DND-41 (cell line): ENCODE results near the gene KCNJ11.

Experiments
- ATAC-seq: fragments of 200-7000 bp; cut with Tn5 transposase; 3 replicates; pipeline ENCODE4 v1.9.1; 2021; ENCODE audit warnings: low read depth; ENCODE audit not compliant: insufficient read depth
- DNase-seq: peaks from one replicate; pipeline ENCODE4 v3.0.0-alpha.2; 2020
- H2AFZ ChIP-seq: 2 replicates; pipeline ENCODE4 v1.6.0; 2012; ENCODE audit warnings: low read depth, low read length
- H3K27ac ChIP-seq: 2 replicates; pipeline ENCODE4 v1.5.1; 2012; ENCODE audit warnings: low read length, inconsistent platforms
- H3K27me3 ChIP-seq: fragments of 200-600 bp; sonication (generic); 2 replicates; pipeline ENCODE4 v1.6.0; 2012; ENCODE audit warnings: low read length, mild to moderate bottlenecking, inconsistent platforms; ENCODE audit not compliant: insufficient read depth, poor library complexity
- H3K36me3 ChIP-seq: 2 replicates; pipeline ENCODE4 v1.5.1; 2012; ENCODE audit warnings: low read length, inconsistent platforms; ENCODE audit not compliant: insufficient read depth
- H3K4me1 ChIP-seq: 2 replicates; pipeline ENCODE4 v1.5.1; 2012; ENCODE audit warnings: mild to moderate bottlenecking, low read length; ENCODE audit not compliant: insufficient read depth
- H3K4me2 ChIP-seq: 2 replicates; pipeline ENCODE4 v1.6.0; 2012; ENCODE audit warnings: mild to moderate bottlenecking, moderate library complexity, low read length, inconsistent platforms; ENCODE audit not compliant: insufficient read depth
- H3K4me3 ChIP-seq, 2 experiments: fragments of 200-600 bp in 1 of 2; shearing (Covaris generic) in 1 of 2; 2 replicates each; pipeline ENCODE4 v1.5.1; 2012 to 2016; ENCODE audit warnings: inconsistent platforms in 2 of 2, low read length in 2 of 2, mild to moderate bottlenecking in 2 of 2, low read depth in 1 of 2, moderate library complexity in 1 of 2
- H3K79me2 ChIP-seq: 2 replicates; pipeline ENCODE4 v1.6.0; 2012; ENCODE audit warnings: low read length, inconsistent platforms; ENCODE audit not compliant: insufficient read depth
- H3K9ac ChIP-seq: 2 replicates; pipeline ENCODE4 v1.6.0; 2012; ENCODE audit warnings: low read depth, mild to moderate bottlenecking, inconsistent platforms, low read length, moderate library complexity
- H3K9me3 ChIP-seq: 2 replicates; pipeline ENCODE4 v1.5.1; 2012; ENCODE audit warnings: low read length, moderate library complexity, mild to moderate bottlenecking, inconsistent platforms; ENCODE audit not compliant: insufficient read depth, severe bottlenecking
- H4K20me1 ChIP-seq: 2 replicates; pipeline ENCODE4 v1.6.0; 2012; ENCODE audit warnings: low read length; ENCODE audit not compliant: insufficient read depth
- CTCF ChIP-seq: IDR thresholded peaks from 2 replicates; pipeline ENCODE4 v1.5.1; 2012; ENCODE audit warnings: borderline replicate concordance, low read length, moderate library complexity, mild to moderate bottlenecking; ENCODE audit not compliant: poor library complexity, severe bottlenecking; ENCODE audit errors: extremely low read depth
- EZH2 ChIP-seq: IDR thresholded peaks from 3 replicates; pipeline ENCODE4 v1.6.1; 2012; ENCODE audit warnings: borderline replicate concordance, low read depth, mild to moderate bottlenecking, moderate library complexity, low read length, inconsistent platforms; ENCODE audit not compliant: severe bottlenecking

The KCNJ11 gene

GRCh38 chr11:17395978-17396377, 7.5 kb upstream of the KCNJ11 start:
- no peaks in the 10 kb centered on the region for H3K79me2 ChIP-seq
- no peak for ATAC-seq
- DNase-seq = no peak
- H3K4me3 ChIP-seq = no peak overlapping the region
- no peaks in the 10 kb centered on the region for H4K20me1 ChIP-seq
- H3K4me2 ChIP-seq = no peak overlapping the region
- no peaks in the 10 kb centered on the region for H3K9me3 ChIP-seq
- no peak overlapping the region for H3K27ac ChIP-seq
- peaks cover under 1% of the 10 kb centered on the region; the same call in 1 of the 2 replicates for H3K4me1 ChIP-seq
- no peak for TF ChIP-seq CTCF
- TF ChIP-seq EZH2 = no peak
- no peaks in the 10 kb centered on the region for H3K36me3 ChIP-seq
- H3K27me3 ChIP-seq = no peaks in the 10 kb centered on the region
- H3K9ac ChIP-seq = no peak overlapping the region
- no peak overlapping the region for H2AFZ ChIP-seq

GRCh38 chr11:17395554-17395961, 7.1 kb upstream of the KCNJ11 start:
- ATAC-seq = no peak
- Histone ChIP-seq H3K9ac (no peak overlapping the region), H3K27me3 (no peaks in the 10 kb centered on the region), H3K4me1 (peaks cover 5% of the 10 kb centered on the region), H4K20me1 (no peaks in the 10 kb centered on the region), H3K9me3 (no peaks in the 10 kb centered on the region), H3K27ac (no peak overlapping the region), H3K4me2 (no peak overlapping the region), H3K36me3 (no peaks in the 10 kb centered on the region), H3K4me3 (no peak overlapping the region), H2AFZ (no peak overlapping the region), H3K79me2 (no peaks in the 10 kb centered on the region)
- no peak for DNase-seq
- TF ChIP-seq EZH2 (no peak), CTCF (no peak)

- no peaks in the 10 kb centered on the region for H3K9me3 ChIP-seq
- H4K20me1 ChIP-seq = no peaks in the 10 kb centered on the region
- no peak overlapping the region for H3K4me2 ChIP-seq
- no peaks in the 10 kb centered on the region for H3K79me2 ChIP-seq
- H3K27me3 ChIP-seq = no peaks in the 10 kb centered on the region
- DNase-seq (no peak), ATAC-seq (no peak)
- H3K36me3 ChIP-seq = no peaks in the 10 kb centered on the region
- H2AFZ ChIP-seq = no peak overlapping the region
- TF ChIP-seq EZH2 (no peak), CTCF (no peak)
- H3K4me3 ChIP-seq = no peak overlapping the region
- peaks cover 11% of the 10 kb centered on the region for H3K4me1 ChIP-seq
- H3K27ac ChIP-seq = no peak overlapping the region; the same call in 1 of the 2 replicates
- no peak overlapping the region for H3K9ac ChIP-seq
These were observed 6.4 kb upstream of the KCNJ11 start for GRCh38 chr11:17394743-17395390.

- H4K20me1 ChIP-seq = no peaks in the 10 kb centered on the region
- no peak overlapping the region for H3K9ac ChIP-seq
- TF ChIP-seq EZH2 (no peak), CTCF (no peak)
- H3K27me3 ChIP-seq = no peaks in the 10 kb centered on the region
- H3K4me1 ChIP-seq = peaks cover 21% of the 10 kb centered on the region
- ATAC-seq = no peak
- no peak overlapping the region for H2AFZ ChIP-seq
- H3K36me3 ChIP-seq = no peaks in the 10 kb centered on the region
- H3K4me3 ChIP-seq = no peak overlapping the region
- DNase-seq = no peak
- no peak overlapping the region for H3K27ac ChIP-seq
- H3K79me2 ChIP-seq = peaks cover 4% of the 10 kb centered on the region
- no peak overlapping the region for H3K4me2 ChIP-seq
- H3K9me3 ChIP-seq = no peaks in the 10 kb centered on the region
These were observed 5.0 kb upstream of the KCNJ11 start for GRCh38 chr11:17393472-17393871.
